SK-N-SH (cell line): ENCODE results near the gene TP53BP1. TPM values are rescaled to one million over a fixed set of nuclear protein-coding genes. Genes with fewer than 3 reads are reported as not detected.

Source experiments
- CTCF ChIA-PET: fragments of 300-600, 350-600 bp; formaldehyde crosslinking; extraction: SDS; loops from one replicate; lab custom pipeline; 2021; lab: Yijun Ruan, JAX
- POLR2A ChIA-PET: fragments of 350-600 bp; sonication (Branson Sonifier 250); formaldehyde crosslinking; extraction: SDS; loops from one replicate; lab custom pipeline; 2020; ENCODE audit warnings: antibody characterized with exemption, inconsistent platforms; lab: Yijun Ruan, JAX
- DNase-seq: peaks from one replicate; pipeline ENCODE4 v3.0.0; 2012
- H2AFZ ChIP-seq: fragments of 200-600 bp; sonication (generic); 2 replicates; pipeline ENCODE4 v1.8.1; 2016; ENCODE audit warnings: antibody characterized with exemption, mild to moderate bottlenecking, low read depth
- H3F3A ChIP-seq: fragments of 200-600 bp; sonication (generic); replicated peaks from 2 replicates; pipeline ENCODE3; 2016; ENCODE audit warnings: antibody characterized with exemption, mild to moderate bottlenecking; ENCODE audit not compliant: insufficient read depth
- H3K27ac ChIP-seq, 2 experiments: fragments of 200-500 bp in 1 of 2; fragments of 200-600 bp in 1 of 2; sonication (Bioruptor generic) in 1 of 2; sonication (generic), shearing (Covaris generic) in 1 of 2; 2 replicates each; pipeline versions ENCODE4 v1.5.1 to v1.6.1; 2014 to 2016; ENCODE audit warnings: low read depth in 2 of 2, inconsistent platforms in 1 of 2, low read length in 1 of 2, mild to moderate bottlenecking in 1 of 2, mixed read lengths in 1 of 2
- H3K27me3 ChIP-seq: fragments of 200-600 bp; sonication (generic), shearing (Covaris generic); 2 replicates; pipeline ENCODE4 v1.6.1; 2016; ENCODE audit warnings: mixed run types; ENCODE audit not compliant: insufficient read depth
- H3K36me3 ChIP-seq, 2 experiments: fragments of 200-500 bp in 1 of 2; fragments of 200-600 bp in 1 of 2; sonication (Bioruptor generic) in 1 of 2; sonication (generic) in 1 of 2; replicated peaks in 1 of 2; 2 replicates each; pipeline versions ENCODE3 to v1.5.1; 2014 to 2016; ENCODE audit warnings: low read length in 1 of 2, mild to moderate bottlenecking in 1 of 2; ENCODE audit not compliant: insufficient read depth in 2 of 2, control insufficient read depth in 1 of 2
- H3K4me1 ChIP-seq, 2 experiments: fragments of 200-500 bp in 1 of 2; fragments of 200-600 bp in 1 of 2; sonication (Bioruptor generic) in 1 of 2; sonication (generic), shearing (Covaris generic) in 1 of 2; 2 replicates each; pipeline versions ENCODE4 v1.5.1 to v1.6.1; 2014 to 2016; ENCODE audit warnings: low read depth in 1 of 2, low read length in 1 of 2, mixed run types in 1 of 2; ENCODE audit not compliant: insufficient read depth in 2 of 2, control insufficient read depth in 1 of 2
- H3K4me2 ChIP-seq: fragments of 200-600 bp; sonication (generic), shearing (Covaris generic); 2 replicates; pipeline ENCODE4 v1.6.1; 2017; ENCODE audit warnings: mixed run types
- H3K4me3 ChIP-seq, 2 experiments: fragments of 200-500 bp in 1 of 2; fragments of 200-600 bp in 1 of 2; sonication (Bioruptor generic) in 1 of 2; sonication (generic), shearing (Covaris generic) in 1 of 2; 2 replicates each; pipeline versions ENCODE4 v1.5.1 to v1.8.1; 2014 to 2016; ENCODE audit warnings: low read depth in 2 of 2, inconsistent platforms in 1 of 2, low read length in 1 of 2, mild to moderate bottlenecking in 1 of 2, mixed read lengths in 1 of 2, moderate library complexity in 1 of 2
- H3K79me2 ChIP-seq: fragments of 200-600 bp; sonication (generic); 2 replicates; pipeline ENCODE4 v1.8.1; 2017; ENCODE audit warnings: mild to moderate bottlenecking; ENCODE audit not compliant: insufficient read depth
- H3K9ac ChIP-seq: fragments of 200-600 bp; sonication (generic); 2 replicates; pipeline ENCODE4 v1.6.1; 2017; ENCODE audit warnings: mixed run types
- H3K9me2 ChIP-seq: fragments of 200-600 bp; sonication (generic); 2 replicates; pipeline ENCODE4 v1.6.1; 2017; ENCODE audit warnings: mixed run types
- H3K9me3 ChIP-seq: fragments of 200-600 bp; sonication (generic); 2 replicates; pipeline ENCODE4 v1.6.1; 2017; ENCODE audit warnings: mixed run types, mild to moderate bottlenecking, moderate library complexity
- H4K20me1 ChIP-seq: fragments of 200-600 bp; sonication (generic); 2 replicates; pipeline ENCODE4 v1.6.1; 2017; ENCODE audit warnings: mild to moderate bottlenecking, mixed run types; ENCODE audit not compliant: insufficient read depth
- CTCF ChIP-seq: fragments of 200-600 bp; sonication (generic); IDR thresholded peaks from 2 replicates; pipeline ENCODE4 v1.6.1; 2017; ENCODE audit warnings: antibody characterized with exemption, mild to moderate bottlenecking, moderate library complexity
- ELF1 ChIP-seq: IDR thresholded peaks from 2 replicates; pipeline ENCODE4 v1.4.0; 2012
- EZH2phosphoT487 ChIP-seq: fragments of 200-600 bp; sonication (generic); IDR thresholded peaks from 2 replicates; pipeline ENCODE4 v1.6.1; 2017; ENCODE audit warnings: low read depth, mixed run types, mild to moderate bottlenecking, antibody characterized with exemption, moderate library complexity, borderline replicate concordance
- FOXM1 ChIP-seq: IDR thresholded peaks from 2 replicates; pipeline ENCODE4 v1.4.0; 2012; ENCODE audit warnings: low read depth, mild to moderate bottlenecking
- IRF3 ChIP-seq: fragments of 150-350 bp; IDR thresholded peaks from 2 replicates; pipeline ENCODE4 v1.6.1; 2016; ENCODE audit warnings: mild to moderate bottlenecking, low read depth, low read length
- JUND ChIP-seq: IDR thresholded peaks from 2 replicates; pipeline ENCODE4 v1.4.0; 2012
- MXI1 ChIP-seq: IDR thresholded peaks from 2 replicates; pipeline ENCODE4 v1.6.1; 2012; ENCODE audit warnings: mild to moderate bottlenecking, low read depth, low read length, improper control_type of control experiment
- PBX3 ChIP-seq: IDR thresholded peaks from 2 replicates; pipeline ENCODE4; 2012
- POLR2AphosphoS5 ChIP-seq: IDR thresholded peaks from 2 replicates; pipeline ENCODE4 v1.6.1; 2012; ENCODE audit warnings: low read depth, low read length
- RAD21 ChIP-seq: IDR thresholded peaks from 2 replicates; pipeline ENCODE4 v1.6.1; 2012; ENCODE audit warnings: mild to moderate bottlenecking, low read length
- USF1 ChIP-seq: IDR thresholded peaks from 2 replicates; pipeline ENCODE4 v1.4.0; 2012; ENCODE audit warnings: low read depth, borderline replicate concordance
- USF2 ChIP-seq: fragments of 150-350 bp; IDR thresholded peaks from 2 replicates; pipeline ENCODE4 v1.6.1; 2017; ENCODE audit warnings: antibody characterized with exemption, low read length, low read depth, borderline replicate concordance
- ZBTB33 ChIP-seq: IDR thresholded peaks from 2 replicates; pipeline ENCODE4 v1.4.0; 2012; ENCODE audit warnings: low read depth, borderline replicate concordance
- WGBS: methylation state at CpG from one replicate; pipeline ENCODE4 v1.1.6; 2017; ENCODE audit warnings: low lambda C conversion rate; 5-methylcytosine and 5-hydroxymethylcytosine counted together
- polyA plus RNA-seq, 3 experiments: library from polyadenylated mRNA; depleted of rRNA; stranded (reverse); fragments of >200 nt; gene quantifications; 2 replicates each; pipeline ENCODE4 v1.2.3, GENCODE V29; 2012

Gene TP53BP1
- polyA plus RNA-seq, 1 of the 3 experiments (the other 2 are of a cell fraction), result 27.1 TPM

GRCh38 chr15:43528542-43529007 is 35.6 kb upstream of the TP53BP1 start (continued):
- TF ChIP-seq CTCF (no peak), POLR2AphosphoS5 (no peak), JUND (no peak)

GRCh38 chr15:43527802-43528541 is 35.0 kb upstream of the TP53BP1 start:
- Histone ChIP-seq H3K27me3 (no peaks in the 10 kb centered on the region), H3K4me3 (no peak overlapping the region), H3K9me2 (no peaks in the 10 kb centered on the region), H3K4me2 (no peak overlapping the region), H3K79me2 (no peaks in the 10 kb centered on the region), H3K4me1 (no peaks in the 10 kb centered on the region)
- 89% methylated on average over 10 of the region's 12 CpGs for WGBS
- TF ChIP-seq USF2 (no peak), CTCF (no peak), MXI1 (no peak), ELF1 (no peak; the same call in 1 of the 2 replicates), JUND (no peak), PBX3 (no peak), RAD21 (no peak), EZH2phosphoT487 (no peak), ZBTB33 (no peak), IRF3 (no peak), USF1 (no peak), FOXM1 (no peak)
- TF ChIP-seq, all 33 proteins: peak for 0
- DNase-seq, result no peak
- Histone ChIP-seq H3K36me3 (peaks cover 0 to 26% of the 10 kb centered on the region in 2 experiments), H4K20me1 (no peaks in the 10 kb centered on the region), H3K27ac (no peak overlapping the region), H3K9ac (no peak overlapping the region), H3K9me3 (no peaks in the 10 kb centered on the region), H2AFZ (no peak overlapping the region), H3F3A (no peaks in the 10 kb centered on the region)
- POLR2A ChIA-PET, result interaction anchor here (1.4 kb wide), 1 partner anchor 17 kb away, joined by 4 read pairs; no protein-coding TSS in a partner anchor
- CTCF ChIA-PET, result interaction anchor here (1.3 to 2.1 kb wide), 2 partner anchors 9 to 14 kb away, joined by 5 to 9 read pairs; no protein-coding TSS in a partner anchor
